T-helper 17 cell (primary cell): ENCODE results near the gene CXCL3. TPM values are rescaled to one million over a fixed set of nuclear protein-coding genes. Genes with fewer than 3 reads are reported as not detected.

Experiments used
- ATAC-seq: fragments of 150-1000 bp; cut with Tn5 transposase; 2 replicates; pipeline ENCODE4 v1.10.0; 2021; ENCODE audit warnings: mild to moderate bottlenecking, moderate library complexity
- DNase-seq, 3 donors: peaks; one replicate each; pipeline versions ENCODE4 v3.0.0 to v3.0.0-alpha.2; 2020 to 2021
- H3K9me3 ChIP-seq: one replicate; pipeline ENCODE4 v1.7.0; 2013; ENCODE audit warnings: low read length, mild to moderate bottlenecking; ENCODE audit not compliant: control insufficient read depth, poor library complexity, severe bottlenecking
- H3K27ac Mint-ChIP-seq: one replicate; pipeline ENCODE4 v1.8.0; 2022; ENCODE audit warnings: mild to moderate bottlenecking, moderate library complexity, mixed read lengths
- H3K27me3 Mint-ChIP-seq: one replicate; pipeline ENCODE4 v1.8.0; 2022; ENCODE audit warnings: mixed read lengths
- H3K36me3 Mint-ChIP-seq: one replicate; pipeline ENCODE4 v1.8.0; 2022; ENCODE audit warnings: low read depth, mixed read lengths
- H3K4me1 Mint-ChIP-seq: one replicate; pipeline ENCODE4 v1.8.0; 2022; ENCODE audit warnings: mild to moderate bottlenecking, mixed read lengths
- H3K4me3 Mint-ChIP-seq: one replicate; pipeline ENCODE4 v1.8.0; 2022; ENCODE audit warnings: mild to moderate bottlenecking, moderate library complexity, mixed read lengths
- total RNA-seq, 4 donors: library from RNA in 2 of 4; stranded (reverse) in 2 of 4; gene quantifications; one replicate each; pipeline ENCODE4 v1.2.3 and lab custom pipeline; 2022 to 2026

CXCL3 gene
- total RNA-seq, 2 donors from 2014 or later = 1.3 to 1.5 TPM

DNA sequence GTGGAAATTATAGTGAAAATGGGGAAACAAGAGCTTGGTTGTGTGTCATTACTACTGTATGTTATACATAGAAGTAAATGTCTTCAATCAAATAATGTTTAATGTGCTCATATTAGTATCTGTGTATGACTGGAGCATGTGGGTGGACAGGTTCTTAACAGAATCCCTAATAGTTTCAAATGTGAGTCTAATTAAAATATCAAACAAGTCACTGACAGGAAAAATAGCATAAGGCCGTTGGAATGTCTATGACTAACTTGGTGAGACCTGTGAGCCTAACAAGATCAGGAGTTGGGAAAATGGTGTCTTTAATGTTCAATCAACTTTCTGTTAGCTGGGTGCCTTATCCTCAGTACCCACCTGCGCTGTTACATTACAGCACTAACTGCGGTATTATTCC is 6.2 kb upstream of the CXCL3 start:
- no peak overlapping the region for H3K27ac Mint-ChIP-seq
- H3K4me1 Mint-ChIP-seq = peaks cover 2% of the 10 kb centered on the region
- no peaks in the 10 kb centered on the region for H3K36me3 Mint-ChIP-seq
- H3K27me3 Mint-ChIP-seq = peaks cover 32% of the 10 kb centered on the region
- H3K9me3 ChIP-seq = no peaks in the 10 kb centered on the region
- no peak for ATAC-seq
- no peak for DNase-seq
- H3K4me3 Mint-ChIP-seq = no peak overlapping the region

DNA sequence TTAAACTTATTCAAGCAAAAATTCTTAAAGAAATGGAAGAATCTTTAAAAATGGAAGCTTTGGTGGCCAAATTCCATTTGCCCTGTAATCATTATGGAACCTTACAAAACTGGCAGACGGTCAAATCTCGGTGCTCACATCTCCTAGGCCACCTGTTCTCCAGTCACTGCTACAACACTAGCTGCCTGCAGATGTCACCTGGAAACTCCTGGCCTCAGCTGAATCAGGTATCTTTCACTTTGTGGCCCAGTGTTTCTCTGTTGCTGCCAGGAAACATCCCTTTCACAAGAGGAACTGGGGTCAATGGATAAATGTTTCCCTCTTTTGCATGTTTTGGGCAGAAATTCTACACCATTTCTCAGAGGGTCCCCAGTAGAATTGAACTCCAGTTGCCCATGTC is 4.2 kb upstream of the CXCL3 start:
- H3K36me3 Mint-ChIP-seq = peaks cover 2% of the 10 kb centered on the region
- no peak overlapping the region for H3K4me3 Mint-ChIP-seq
- no peak for ATAC-seq
- peaks cover 12% of the 10 kb centered on the region for H3K4me1 Mint-ChIP-seq
- peaks cover 46% of the 10 kb centered on the region for H3K27me3 Mint-ChIP-seq
- H3K27ac Mint-ChIP-seq = no peak overlapping the region
- DNase-seq = no peak
- H3K9me3 ChIP-seq = no peaks in the 10 kb centered on the region

GRCh38 chr4:74041418-74041817 is 2.9 kb upstream of the CXCL3 start:
- no peaks in the 10 kb centered on the region for H3K9me3 ChIP-seq
- peaks cover 2% of the 10 kb centered on the region for H3K36me3 Mint-ChIP-seq
- peaks cover 54% of the 10 kb centered on the region for H3K27me3 Mint-ChIP-seq
- no peak overlapping the region for H3K27ac Mint-ChIP-seq
- peaks cover 12% of the 10 kb centered on the region for H3K4me1 Mint-ChIP-seq
- no peak for DNase-seq
- no peak overlapping the region for H3K4me3 Mint-ChIP-seq
- ATAC-seq = no peak

- ATAC-seq (no peak), DNase-seq (no peak)
- H3K36me3 Mint-ChIP-seq = peaks cover 2% of the 10 kb centered on the region
- no peaks in the 10 kb centered on the region for H3K9me3 ChIP-seq
- peak overlapping the region; percentile 90 for H3K4me3 Mint-ChIP-seq
- peaks cover 66% of the 10 kb centered on the region for H3K27me3 Mint-ChIP-seq
- no peak overlapping the region for H3K27ac Mint-ChIP-seq
- peaks cover 12% of the 10 kb centered on the region for H3K4me1 Mint-ChIP-seq
These were observed 850 bp upstream of the CXCL3 start for GRCh38 chr4:74039315-74039763.

GRCh38 chr4:74038086-74038424 is 434 bp downstream of the CXCL3 start:
- peak overlapping the region; percentile 90 for H3K4me3 Mint-ChIP-seq
- H3K4me1 Mint-ChIP-seq = peaks cover 12% of the 10 kb centered on the region
- H3K9me3 ChIP-seq = no peaks in the 10 kb centered on the region
- DNase-seq (no peak), ATAC-seq (no peak)
- no peak overlapping the region for H3K27ac Mint-ChIP-seq
- peaks cover 2% of the 10 kb centered on the region for H3K36me3 Mint-ChIP-seq
- H3K27me3 Mint-ChIP-seq = peaks cover 60% of the 10 kb centered on the region

DNA sequence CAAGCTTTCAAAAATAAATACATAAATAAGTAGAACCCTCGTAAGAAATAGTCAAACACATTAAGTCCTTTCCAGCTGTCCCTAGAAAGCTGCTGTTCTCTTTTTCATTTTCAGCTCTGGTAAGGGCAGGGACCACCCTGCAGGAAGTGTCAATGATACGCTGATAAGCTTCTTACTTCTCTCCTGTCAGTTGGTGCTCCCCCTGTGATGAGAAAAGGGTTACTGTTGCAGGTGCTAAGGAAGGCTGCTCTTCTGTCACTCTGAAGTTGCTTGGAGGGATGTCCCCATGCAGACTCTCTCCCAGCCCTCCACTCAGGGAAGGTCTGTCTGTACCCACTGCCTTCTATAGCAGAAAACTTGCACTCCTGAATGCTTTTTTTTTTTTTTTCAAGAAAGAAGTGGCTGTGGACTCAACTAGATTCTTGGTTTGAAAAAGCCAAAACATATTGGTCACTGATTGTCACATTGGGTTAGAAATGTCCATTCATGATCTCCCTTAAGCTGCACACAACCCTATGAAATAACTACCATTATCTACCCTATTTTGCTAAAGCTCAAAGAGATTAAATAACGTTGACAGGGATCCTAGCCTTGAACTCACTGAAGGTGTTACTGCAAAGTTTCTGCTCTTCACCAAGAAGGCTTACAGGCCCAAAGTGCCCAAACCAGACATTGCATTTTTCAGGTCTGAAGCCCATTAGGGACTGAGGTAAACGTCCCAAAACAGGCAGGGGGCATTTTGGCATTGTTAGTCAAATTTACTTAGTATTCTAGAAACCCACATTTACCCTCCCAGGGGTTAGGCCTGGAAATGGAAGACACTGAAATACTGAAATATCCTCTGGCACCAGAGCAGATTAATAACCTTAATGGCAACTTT is 1.2 kb downstream of the CXCL3 start:
- H3K4me3 Mint-ChIP-seq = peak overlapping the region; percentile 90
- ATAC-seq (no peak), DNase-seq (no peak)
- peaks cover 12% of the 10 kb centered on the region for H3K4me1 Mint-ChIP-seq
- H3K27me3 Mint-ChIP-seq = peaks cover 56% of the 10 kb centered on the region
- no peak overlapping the region for H3K27ac Mint-ChIP-seq
- no peaks in the 10 kb centered on the region for H3K9me3 ChIP-seq
- peaks cover 2% of the 10 kb centered on the region for H3K36me3 Mint-ChIP-seq

GRCh38 chr4:74033739-74034138 is 4.8 kb downstream of the CXCL3 start:
- DNase-seq (no peak), ATAC-seq (no peak)
- H3K4me1 Mint-ChIP-seq = peaks cover 4% of the 10 kb centered on the region
- H3K36me3 Mint-ChIP-seq = peaks cover 2% of the 10 kb centered on the region
- no peak overlapping the region for H3K27ac Mint-ChIP-seq
- H3K9me3 ChIP-seq = no peaks in the 10 kb centered on the region
- peaks cover 25% of the 10 kb centered on the region for H3K27me3 Mint-ChIP-seq
- no peak overlapping the region for H3K4me3 Mint-ChIP-seq

DNA sequence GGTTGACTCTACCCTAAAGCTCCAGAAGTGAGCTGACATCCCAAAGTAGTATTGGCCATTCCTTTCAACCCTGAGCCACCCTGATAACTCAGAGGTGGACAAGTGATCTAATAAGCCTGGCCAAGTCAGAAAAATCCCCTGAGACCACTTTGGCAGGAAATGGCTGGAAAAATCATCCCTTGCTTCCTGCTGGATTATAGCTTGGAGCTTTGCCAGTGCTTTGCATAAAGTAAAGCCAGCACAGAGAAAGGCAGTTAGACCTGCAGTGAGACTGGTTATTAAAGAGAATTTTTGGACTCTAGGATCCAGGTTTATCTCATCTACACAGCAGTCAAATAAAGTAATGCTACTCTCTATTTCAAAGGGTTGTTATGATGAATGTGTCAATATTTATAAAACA is 6.4 kb downstream of the CXCL3 start:
- peaks cover 14% of the 10 kb centered on the region for H3K27me3 Mint-ChIP-seq
- DNase-seq (no peak), ATAC-seq (no peak)
- no peaks in the 10 kb centered on the region for H3K9me3 ChIP-seq
- H3K4me3 Mint-ChIP-seq = no peak overlapping the region
- no peaks in the 10 kb centered on the region for H3K36me3 Mint-ChIP-seq
- no peaks in the 10 kb centered on the region for H3K4me1 Mint-ChIP-seq
- no peak overlapping the region for H3K27ac Mint-ChIP-seq

DNA sequence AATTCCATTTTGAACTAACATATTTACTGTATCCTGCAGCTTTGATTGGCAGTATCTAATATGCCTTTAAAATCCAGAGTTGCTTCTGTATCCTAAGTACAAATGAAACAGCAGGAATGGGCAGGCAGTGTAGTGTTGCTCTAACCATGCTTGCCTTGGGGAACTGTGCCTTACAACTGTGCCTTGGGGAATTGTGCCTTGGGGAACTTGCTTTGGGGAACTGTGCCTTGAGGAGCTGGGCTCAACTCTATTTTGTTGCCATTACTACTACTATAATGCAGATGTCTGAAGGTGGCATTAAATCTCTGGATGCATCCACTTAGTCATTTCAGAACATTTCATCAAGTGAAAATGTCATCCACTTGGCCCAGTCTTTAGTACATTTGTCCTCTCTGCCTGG is 6.9 kb downstream of the CXCL3 start:
- no peak overlapping the region for H3K4me3 Mint-ChIP-seq
- no peak for ATAC-seq
- no peak for DNase-seq
- no peaks in the 10 kb centered on the region for H3K36me3 Mint-ChIP-seq
- H3K9me3 ChIP-seq = no peaks in the 10 kb centered on the region
- H3K4me1 Mint-ChIP-seq = no peaks in the 10 kb centered on the region
- H3K27me3 Mint-ChIP-seq = peaks cover 12% of the 10 kb centered on the region
- H3K27ac Mint-ChIP-seq = no peak overlapping the region

- Mint-ChIP-seq H3K36me3 (no peaks in the 10 kb centered on the region), H3K27ac (no peak overlapping the region), H3K27me3 (peaks cover 2% of the 10 kb centered on the region), H3K4me3 (no peak overlapping the region), H3K4me1 (no peaks in the 10 kb centered on the region)
- no peaks in the 10 kb centered on the region for H3K9me3 ChIP-seq
- DNase-seq (no peak), ATAC-seq (no peak)
These were observed 8.2 kb downstream of the CXCL3 start for GRCh38 chr4:74030285-74030684.

GRCh38 chr4:74028504-74028903 is 10.0 kb downstream of the CXCL3 start:
- Mint-ChIP-seq H3K27me3 (peaks cover 6% of the 10 kb centered on the region), H3K36me3 (no peaks in the 10 kb centered on the region), H3K27ac (no peak overlapping the region), H3K4me3 (no peak overlapping the region), H3K4me1 (no peaks in the 10 kb centered on the region)
- no peak for ATAC-seq
- no peak for DNase-seq
- no peaks in the 10 kb centered on the region for H3K9me3 ChIP-seq

DNA sequence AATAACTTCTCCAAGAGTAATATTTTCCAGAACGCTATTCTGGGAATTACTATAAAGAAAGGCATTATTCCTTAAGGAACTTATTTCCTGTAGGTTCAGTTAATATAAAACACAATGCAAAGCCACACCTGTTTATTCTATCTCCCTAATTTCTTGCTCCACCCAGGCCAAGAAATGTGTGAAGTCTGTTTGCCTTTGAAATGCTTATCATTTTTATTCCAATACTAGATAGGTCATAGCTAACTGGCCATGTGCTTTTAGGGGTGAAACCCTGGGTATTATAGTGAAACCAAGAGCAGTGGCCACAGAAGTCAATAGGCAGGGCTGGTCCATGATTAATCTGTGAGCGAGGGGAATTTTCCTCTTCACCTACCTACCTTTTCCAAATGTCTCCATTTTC is 14.8 kb downstream of the CXCL3 start:
- Mint-ChIP-seq H3K27ac (no peak overlapping the region), H3K4me1 (no peaks in the 10 kb centered on the region)

GRCh38 chr4:74021601-74022000 is 16.9 kb downstream of the CXCL3 start:
- Mint-ChIP-seq H3K4me1 (no peaks in the 10 kb centered on the region), H3K27ac (no peak overlapping the region), H3K4me3 (no peak overlapping the region), H3K27me3 (peaks cover 9% of the 10 kb centered on the region), H3K36me3 (no peaks in the 10 kb centered on the region)
- no peak for DNase-seq
- no peak for ATAC-seq
- no peaks in the 10 kb centered on the region for H3K9me3 ChIP-seq

More for the DNA sequence above, 14.8 kb downstream of the CXCL3 start:
- ATAC-seq (no peak), DNase-seq (no peak)
- no peaks in the 10 kb centered on the region for H3K9me3 ChIP-seq
- H3K27me3 Mint-ChIP-seq = peaks cover 9% of the 10 kb centered on the region
- no peaks in the 10 kb centered on the region for H3K36me3 Mint-ChIP-seq
- H3K4me3 Mint-ChIP-seq = no peak overlapping the region

DNA sequence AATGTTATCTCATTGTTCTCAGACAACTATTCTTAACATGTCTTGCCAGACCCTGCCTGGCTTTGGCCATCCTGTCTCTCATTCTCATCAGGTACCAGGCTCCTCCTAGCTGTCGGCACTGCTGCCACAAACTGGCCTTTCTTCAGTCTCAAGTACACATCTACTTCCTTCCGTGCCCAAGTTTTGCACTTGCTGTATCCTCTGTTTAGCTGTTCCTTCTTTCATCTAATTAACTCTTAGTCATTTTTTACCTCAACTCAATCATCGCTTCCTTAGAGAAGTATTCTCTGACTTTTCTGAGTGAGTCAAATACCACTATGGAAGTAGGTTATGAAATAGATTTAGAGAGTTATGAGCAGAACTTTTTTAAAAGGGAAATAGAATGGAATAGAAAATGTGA is 19.7 kb downstream of the CXCL3 start:
- H3K9me3 ChIP-seq = no peaks in the 10 kb centered on the region
- Mint-ChIP-seq H3K27me3 (peaks cover 6% of the 10 kb centered on the region), H3K4me1 (no peaks in the 10 kb centered on the region), H3K36me3 (no peaks in the 10 kb centered on the region), H3K27ac (no peak overlapping the region), H3K4me3 (peak overlapping the region; percentile 10)
- no peak for ATAC-seq
- no peak for DNase-seq
